ENCODE results near the gene GLIS1. TPM values are rescaled to one million over a fixed set of nuclear protein-coding genes. Genes with fewer than 3 reads are reported as not detected.

Gene GLIS1
- total and polyA plus RNA-seq, 10 of the 15 experiments (the other 5 are each of a cell fraction or from before 2014, with no cell fraction given) = not detected

- TF ChIP-seq ZNF592 (IDR thresholded peaks at IDR 0.05) = no peak
Observed at GRCh38 chr1:53694718-53695091, 44.3 kb downstream of the GLIS1 start (continued).

- Histone ChIP-seq H3K4me2 (ENCODE audit: control insufficient read depth, insufficient read depth) (no peak overlapping the region), H3K36me3 (ENCODE audit: control insufficient read depth in 2 of 2, insufficient read depth in 2 of 2, low read length in 1 of 2) (no peaks in the 10 kb centered on the region), H4K20me1 (ENCODE audit: control insufficient read depth, insufficient read depth) (no peaks in the 10 kb centered on the region), H3K4me3 (no peak overlapping the region), H2AFZ (ENCODE audit: control insufficient read depth, low read depth, low read length) (no peak overlapping the region), H3K79me2 (ENCODE audit: control insufficient read depth, insufficient read depth, low read length) (no peaks in the 10 kb centered on the region), H3K27ac (ENCODE audit: control insufficient read depth, insufficient read depth) (no peak overlapping the region), H3K9ac (ENCODE audit: control insufficient read depth, insufficient read depth, low read length) (no peak overlapping the region), H3K9me3 (replicated peaks; ENCODE audit: control insufficient read depth, insufficient read depth, low read length) (no peaks in the 10 kb centered on the region), H3K27me3 (replicated peaks in 1 of 2; ENCODE audit: control insufficient read depth in 2 of 2, insufficient read depth in 2 of 2, low read length in 1 of 2) (no peaks in the 10 kb centered on the region; a peak in 3 of 4 replicates), H3K4me1 (ENCODE audit: control insufficient read depth, insufficient read depth, low read length) (no peaks in the 10 kb centered on the region)
- WGBS (ENCODE audit: insufficient coverage, insufficient replicate concordance, low lambda C conversion rate, missing lambda C conversion rate) = 39% methylated on average over 22 of the region's 22 CpGs
- no peak for DNase-seq (ENCODE audit: low read depth, low spot score)
- ATAC-seq = no peak
- ChIA-PET RAD21 (ENCODE audit: unreplicated experiment) (no interaction called here), POLR2A (no interaction called here), CTCF (no interaction called here), SMC1A (ENCODE audit: uncharacterized antibody, unreplicated experiment) (no interaction called here)
- no TSS peak for BruUV-seq (replicated peaks)
- FAIRE-seq = no peak
- in situ Hi-C loops (cut with MboI) (no loop called here), intact Hi-C loops (cut with micrococcal nuclease; ENCODE audit: unreplicated experiment) (no loop called here)
- TF ChIP-seq RELB (IDR thresholded peaks at IDR 0.05; ENCODE audit: low read depth) (no peak), ZNF622 (IDR thresholded peaks at IDR 0.05) (no peak), USF1 (IDR thresholded peaks at IDR 0.05; ENCODE audit: borderline replicate concordance, extremely low read length, insufficient read depth, low read depth, low read length) (no peak), RAD21 (IDR thresholded peaks at IDR 0.05; ENCODE audit: insufficient read depth, low read depth, low read length) (no peak), NRF1 (conservative IDR thresholded peaks at IDR 0.05; ENCODE audit: low read depth, low read length) (no peak), FOS (IDR thresholded peaks at IDR 0.05; ENCODE audit: borderline replicate concordance, extremely low read depth, insufficient read length) (no peak), SMC3 (IDR thresholded peaks at IDR 0.05; ENCODE audit: borderline replicate concordance, low read length) (no peak), FOXK2 (IDR thresholded peaks at IDR 0.05) (no peak), SREBF1 (IDR thresholded peaks at IDR 0.05; ENCODE audit: low read length) (no peak), FOXM1 (IDR thresholded peaks at IDR 0.05; ENCODE audit: low read depth, low read length) (no peak), CREM (IDR thresholded peaks at IDR 0.05; ENCODE audit: low read depth) (no peak), BACH1 (IDR thresholded peaks at IDR 0.05; ENCODE audit: borderline replicate concordance) (no peak), BMI1 (IDR thresholded peaks at IDR 0.05; ENCODE audit: borderline replicate concordance) (no peak), EED (IDR thresholded peaks at IDR 0.05; ENCODE audit: low read depth) (no peak)
Observed at GRCh38 chr1:53693773-53694717, 44.9 kb downstream of the GLIS1 start.

Data from GM12878 (cell line).